Upper lobe of right lung (tissue), 1 donor: ENCODE data around the gene CRIP2. TPM values are rescaled to one million over a fixed set of nuclear protein-coding genes. Genes with fewer than 3 reads are reported as not detected.

ENCODE experiments used
- ATAC-seq: fragments of 200-7000 bp; cut with Tn5 transposase; one replicate; pipeline ENCODE4 v1.9.1; 2020; ENCODE audit warnings: mild to moderate bottlenecking, moderate library complexity
- DNase-seq: peaks from one replicate; pipeline ENCODE4 v3.0.0-alpha.2; 2020
- H3K27ac ChIP-seq: fragments of 200-600 bp; one replicate; pipeline ENCODE4 v1.8.0; 2022
- H3K27me3 ChIP-seq: fragments of 200-600 bp; one replicate; pipeline ENCODE4 v1.8.0; 2022; ENCODE audit warnings: mild to moderate bottlenecking
- H3K36me3 ChIP-seq: fragments of 200-600 bp; one replicate; pipeline ENCODE4 v1.8.0; 2022
- H3K4me1 ChIP-seq: fragments of 200-600 bp; one replicate; pipeline ENCODE4 v1.8.0; 2022
- H3K4me3 ChIP-seq: fragments of 200-600 bp; one replicate; pipeline ENCODE4 v1.8.0; 2022; ENCODE audit warnings: mild to moderate bottlenecking
- H3K9me3 ChIP-seq: fragments of 200-600 bp; one replicate; pipeline ENCODE4 v1.8.0; 2022
- intact Hi-C: fragments of 100-400 bp; cut with DNase I; formaldehyde crosslinking; loops from one replicate; pipeline ENCODE4 v1.11.0; 2022
- total RNA-seq: library from RNA; stranded (reverse); fragmentation: NEBNext Ultra II Directional; extraction: Animal tissue kit (Norgen Biotek cat#: 25700); gene quantifications from one replicate; pipeline ENCODE4 v1.2.1, GENCODE V29; 2021
- TF ChIP-seq, protein P1 (sequence below): fragments of 200-600 bp; IDR thresholded peaks from one replicate; pipeline ENCODE4 v1.8.0; 2022; ENCODE audit warnings: antibody characterized with exemption
- donor health status: DM: no; HTN: yes; CAD: no; lungs with severe emphysema.

Gene CRIP2
- total RNA-seq, 1 donor from 2014 or later, result 191 TPM

GRCh38 chr14:105475269-105476096 is 862 bp downstream of the CRIP2 start:
- Histone ChIP-seq H3K27ac (peak overlapping the region; percentile 93), H3K27me3 (peaks cover 12% of the 10 kb centered on the region), H3K4me3 (peak overlapping the region; percentile 66), H3K4me1 (peaks cover 41% of the 10 kb centered on the region), H3K36me3 (no peaks in the 10 kb centered on the region), H3K9me3 (no peaks in the 10 kb centered on the region)
- TF ChIP-seq, protein P1, sequence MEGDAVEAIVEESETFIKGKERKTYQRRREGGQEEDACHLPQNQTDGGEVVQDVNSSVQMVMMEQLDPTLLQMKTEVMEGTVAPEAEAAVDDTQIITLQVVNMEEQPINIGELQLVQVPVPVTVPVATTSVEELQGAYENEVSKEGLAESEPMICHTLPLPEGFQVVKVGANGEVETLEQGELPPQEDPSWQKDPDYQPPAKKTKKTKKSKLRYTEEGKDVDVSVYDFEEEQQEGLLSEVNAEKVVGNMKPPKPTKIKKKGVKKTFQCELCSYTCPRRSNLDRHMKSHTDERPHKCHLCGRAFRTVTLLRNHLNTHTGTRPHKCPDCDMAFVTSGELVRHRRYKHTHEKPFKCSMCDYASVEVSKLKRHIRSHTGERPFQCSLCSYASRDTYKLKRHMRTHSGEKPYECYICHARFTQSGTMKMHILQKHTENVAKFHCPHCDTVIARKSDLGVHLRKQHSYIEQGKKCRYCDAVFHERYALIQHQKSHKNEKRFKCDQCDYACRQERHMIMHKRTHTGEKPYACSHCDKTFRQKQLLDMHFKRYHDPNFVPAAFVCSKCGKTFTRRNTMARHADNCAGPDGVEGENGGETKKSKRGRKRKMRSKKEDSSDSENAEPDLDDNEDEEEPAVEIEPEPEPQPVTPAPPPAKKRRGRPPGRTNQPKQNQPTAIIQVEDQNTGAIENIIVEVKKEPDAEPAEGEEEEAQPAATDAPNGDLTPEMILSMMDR, result no peak
- peak; percentile 0 for ATAC-seq
- intact Hi-C loops, result no loop called here
- no peak for DNase-seq

- H3K27ac ChIP-seq, result peak overlapping the region; percentile 93
- intact Hi-C loops, result no loop called here
- peak overlapping the region; percentile 66 for H3K4me3 ChIP-seq
- H3K9me3 ChIP-seq, result no peaks in the 10 kb centered on the region
- DNase-seq (no peak), ATAC-seq (peak; percentile 2)
- H3K36me3 ChIP-seq, result no peaks in the 10 kb centered on the region
- H3K4me1 ChIP-seq, result peaks cover 49% of the 10 kb centered on the region
- TF ChIP-seq, protein P1, result no peak
- H3K27me3 ChIP-seq, result peaks cover 12% of the 10 kb centered on the region
These were observed 1.6 kb downstream of the CRIP2 start for GRCh38 chr14:105476097-105476830.

DNA sequence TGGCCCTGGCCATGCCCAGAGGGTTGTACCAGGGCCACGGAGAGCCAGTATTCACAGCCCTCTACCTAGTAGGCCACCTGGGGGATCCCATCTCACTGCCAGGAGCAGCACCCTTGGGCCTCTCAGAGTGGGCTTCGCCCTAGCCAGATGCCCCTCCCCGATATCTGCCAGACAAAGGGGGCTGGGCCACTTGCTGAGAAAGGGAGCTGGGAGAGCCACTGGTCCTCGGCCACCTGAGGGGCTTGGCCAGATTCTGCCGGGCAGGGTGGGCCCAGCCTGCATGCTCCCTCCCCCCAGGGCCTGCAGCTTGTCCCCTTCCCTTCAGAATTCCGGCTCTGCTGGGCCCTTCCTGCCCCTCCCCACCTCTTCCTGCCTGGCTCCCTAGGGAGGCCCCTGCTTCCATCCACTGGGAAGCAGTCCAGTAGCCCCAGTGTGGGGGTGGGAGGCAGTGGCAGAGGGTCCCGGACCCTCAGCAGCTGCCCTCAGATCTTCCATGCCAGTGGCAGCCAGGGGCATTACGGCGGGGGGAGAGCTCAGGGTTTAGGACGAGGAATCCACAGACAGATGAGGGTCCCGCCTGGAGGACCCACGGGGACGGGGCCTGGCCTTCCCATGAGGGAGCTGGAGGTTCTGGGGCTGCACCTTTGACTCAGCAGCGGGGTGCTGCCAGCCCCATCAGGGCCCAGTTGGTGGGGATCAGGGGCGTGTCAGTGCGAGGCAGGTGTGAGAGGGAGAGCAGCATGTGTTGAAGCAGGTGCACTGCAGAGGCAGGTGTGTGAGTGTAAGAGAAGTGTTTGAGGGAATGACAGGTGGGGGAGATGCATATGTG is 2.4 kb downstream of the CRIP2 start:
- Histone ChIP-seq H3K4me3 (peak overlapping the region; percentile 66), H3K27me3 (peaks cover 12% of the 10 kb centered on the region), H3K36me3 (no peaks in the 10 kb centered on the region), H3K4me1 (peaks cover 50% of the 10 kb centered on the region), H3K27ac (peak overlapping the region; percentile 93), H3K9me3 (no peaks in the 10 kb centered on the region)
- intact Hi-C loops, result no loop called here
- no peak for DNase-seq
- no peak for ATAC-seq
- TF ChIP-seq, protein P1, result no peak

GRCh38 chr14:105477660-105478397 is 3.2 kb downstream of the CRIP2 start:
- Histone ChIP-seq H3K4me3 (peak overlapping the region; percentile 66), H3K9me3 (no peaks in the 10 kb centered on the region), H3K4me1 (peaks cover 50% of the 10 kb centered on the region), H3K36me3 (no peaks in the 10 kb centered on the region), H3K27me3 (peaks cover 12% of the 10 kb centered on the region), H3K27ac (peak overlapping the region; percentile 93)
- TF ChIP-seq, protein P1, result no peak
- intact Hi-C loops, result no loop called here
- ATAC-seq, result no peak
- no peak for DNase-seq
